ENCODE measurements around the gene TEC. TPM values are rescaled to one million over a fixed set of nuclear protein-coding genes. Genes with fewer than 3 reads are reported as not detected.

Gene TEC
- total RNA-seq, 1 donor from 2014 or later, result 1.8 TPM

DNA sequence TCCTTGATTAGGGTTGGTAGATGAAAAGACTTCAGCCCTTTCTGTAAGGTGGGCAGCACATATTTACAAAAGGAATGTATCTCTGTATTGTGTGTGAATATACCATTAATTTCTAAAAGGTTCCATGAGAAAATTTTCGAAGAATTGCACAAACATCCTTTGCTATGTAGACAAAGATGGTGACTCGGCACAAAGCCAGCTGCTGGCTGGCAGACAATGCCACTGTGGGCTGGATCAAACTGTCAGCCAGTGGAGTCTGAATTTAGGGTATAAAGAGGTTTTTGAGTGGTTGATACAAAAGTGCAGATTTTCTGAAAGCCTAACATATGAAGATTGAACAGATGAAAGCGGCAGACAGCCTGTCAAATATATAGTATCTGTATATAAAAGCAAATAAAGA is 129.9 kb downstream of the TEC start:
- Mint-ChIP-seq H3K27ac (no peak overlapping the region), H3K4me1 (ENCODE audit: unreplicated experiment) (no peaks in the 10 kb centered on the region), H3K27me3 (no peaks in the 10 kb centered on the region), H3K9me3 (peaks cover 4% of the 10 kb centered on the region), H3K4me3 (no peak overlapping the region), H3K36me3 (peaks cover 8% of the 10 kb centered on the region)
- TF ChIP-seq, protein P1, sequence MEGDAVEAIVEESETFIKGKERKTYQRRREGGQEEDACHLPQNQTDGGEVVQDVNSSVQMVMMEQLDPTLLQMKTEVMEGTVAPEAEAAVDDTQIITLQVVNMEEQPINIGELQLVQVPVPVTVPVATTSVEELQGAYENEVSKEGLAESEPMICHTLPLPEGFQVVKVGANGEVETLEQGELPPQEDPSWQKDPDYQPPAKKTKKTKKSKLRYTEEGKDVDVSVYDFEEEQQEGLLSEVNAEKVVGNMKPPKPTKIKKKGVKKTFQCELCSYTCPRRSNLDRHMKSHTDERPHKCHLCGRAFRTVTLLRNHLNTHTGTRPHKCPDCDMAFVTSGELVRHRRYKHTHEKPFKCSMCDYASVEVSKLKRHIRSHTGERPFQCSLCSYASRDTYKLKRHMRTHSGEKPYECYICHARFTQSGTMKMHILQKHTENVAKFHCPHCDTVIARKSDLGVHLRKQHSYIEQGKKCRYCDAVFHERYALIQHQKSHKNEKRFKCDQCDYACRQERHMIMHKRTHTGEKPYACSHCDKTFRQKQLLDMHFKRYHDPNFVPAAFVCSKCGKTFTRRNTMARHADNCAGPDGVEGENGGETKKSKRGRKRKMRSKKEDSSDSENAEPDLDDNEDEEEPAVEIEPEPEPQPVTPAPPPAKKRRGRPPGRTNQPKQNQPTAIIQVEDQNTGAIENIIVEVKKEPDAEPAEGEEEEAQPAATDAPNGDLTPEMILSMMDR (conservative IDR thresholded peaks at IDR 0.05), result no peak
- no peak for DNase-seq (ENCODE audit: extremely low spot score, unreplicated experiment)

DNA sequence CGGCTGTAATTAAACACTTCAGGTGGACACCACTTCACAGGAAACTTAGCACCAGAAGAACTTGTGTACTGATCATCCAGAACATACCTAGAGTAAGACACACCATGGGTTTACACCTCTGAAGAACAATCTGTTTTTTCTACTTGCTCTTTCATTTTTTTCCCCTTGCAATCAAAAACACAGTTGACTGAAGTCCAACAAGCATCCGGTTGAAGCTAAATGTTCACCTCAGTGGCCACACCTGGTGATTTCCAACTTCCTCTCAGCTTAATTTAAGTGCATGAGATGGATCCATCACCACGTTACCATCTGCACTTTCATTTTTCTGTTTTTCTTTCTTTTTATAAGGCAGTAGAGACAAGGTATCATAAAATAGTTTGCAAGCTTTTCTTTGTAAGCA is 130.7 kb downstream of the TEC start:
- H3K9me3 Mint-ChIP-seq, result peaks cover 4% of the 10 kb centered on the region
- TF ChIP-seq, protein P1 (conservative IDR thresholded peaks at IDR 0.05), result no peak
- H3K4me3 Mint-ChIP-seq, result no peak overlapping the region
- no peak for DNase-seq (ENCODE audit: extremely low spot score, unreplicated experiment)
- H3K27ac Mint-ChIP-seq, result no peak overlapping the region
- H3K4me1 Mint-ChIP-seq (ENCODE audit: unreplicated experiment), result peaks cover 3% of the 10 kb centered on the region
- H3K36me3 Mint-ChIP-seq, result peaks cover 8% of the 10 kb centered on the region
- no peaks in the 10 kb centered on the region for H3K27me3 Mint-ChIP-seq

DNA sequence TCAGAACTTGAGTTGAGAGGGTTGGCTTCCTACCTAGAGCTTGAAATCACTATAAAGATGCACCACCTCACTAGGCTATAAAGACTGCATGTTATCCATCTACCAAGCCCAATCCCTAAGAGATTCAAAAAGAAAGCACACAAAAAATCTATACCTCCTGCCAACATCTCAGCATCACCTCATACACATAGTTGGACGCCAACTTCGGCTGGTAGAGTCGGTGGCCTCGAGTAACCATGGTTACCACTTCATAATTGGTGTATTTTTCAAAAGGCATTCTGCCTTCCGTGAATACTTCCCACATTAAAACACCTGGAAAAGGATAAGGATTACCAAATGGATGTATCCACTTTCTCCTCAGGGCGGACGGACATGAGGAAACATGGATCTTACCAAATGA is 131.1 kb downstream of the TEC start:
- peaks cover 4% of the 10 kb centered on the region for H3K9me3 Mint-ChIP-seq
- DNase-seq (ENCODE audit: extremely low spot score, unreplicated experiment), result no peak
- peaks cover 8% of the 10 kb centered on the region for H3K36me3 Mint-ChIP-seq
- no peak overlapping the region for H3K4me3 Mint-ChIP-seq
- H3K27me3 Mint-ChIP-seq, result no peaks in the 10 kb centered on the region
- TF ChIP-seq, protein P1 (conservative IDR thresholded peaks at IDR 0.05), result no peak
- H3K4me1 Mint-ChIP-seq (ENCODE audit: unreplicated experiment), result peaks cover 6% of the 10 kb centered on the region
- no peak overlapping the region for H3K27ac Mint-ChIP-seq

DNA sequence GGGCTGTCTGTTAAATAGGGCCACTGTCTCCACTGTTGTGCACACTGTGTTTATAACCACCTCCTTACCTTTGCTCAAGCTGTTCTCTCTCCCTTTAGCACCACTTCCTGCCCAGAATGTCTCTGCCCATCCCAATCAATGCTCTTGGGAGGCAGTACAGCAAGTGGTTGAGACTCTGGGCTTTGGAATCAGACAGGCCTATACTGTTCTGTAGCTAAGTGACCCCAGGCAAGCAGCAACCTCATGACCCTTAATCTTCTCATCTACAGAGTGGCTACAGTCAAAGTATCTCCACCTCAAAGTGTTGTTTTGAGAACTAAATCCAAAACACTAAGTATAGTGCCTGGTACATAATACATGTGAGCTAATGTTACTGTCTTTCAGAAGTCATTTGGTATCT is 131.8 kb downstream of the TEC start:
- no peak overlapping the region for H3K4me3 Mint-ChIP-seq
- H3K4me1 Mint-ChIP-seq (ENCODE audit: unreplicated experiment), result peaks cover 6% of the 10 kb centered on the region
- TF ChIP-seq, protein P1 (conservative IDR thresholded peaks at IDR 0.05), result no peak
- no peaks in the 10 kb centered on the region for H3K27me3 Mint-ChIP-seq
- H3K36me3 Mint-ChIP-seq, result peaks cover 8% of the 10 kb centered on the region
- H3K9me3 Mint-ChIP-seq, result peaks cover 4% of the 10 kb centered on the region
- DNase-seq (ENCODE audit: extremely low spot score, unreplicated experiment), result no peak
- no peak overlapping the region for H3K27ac Mint-ChIP-seq

DNA sequence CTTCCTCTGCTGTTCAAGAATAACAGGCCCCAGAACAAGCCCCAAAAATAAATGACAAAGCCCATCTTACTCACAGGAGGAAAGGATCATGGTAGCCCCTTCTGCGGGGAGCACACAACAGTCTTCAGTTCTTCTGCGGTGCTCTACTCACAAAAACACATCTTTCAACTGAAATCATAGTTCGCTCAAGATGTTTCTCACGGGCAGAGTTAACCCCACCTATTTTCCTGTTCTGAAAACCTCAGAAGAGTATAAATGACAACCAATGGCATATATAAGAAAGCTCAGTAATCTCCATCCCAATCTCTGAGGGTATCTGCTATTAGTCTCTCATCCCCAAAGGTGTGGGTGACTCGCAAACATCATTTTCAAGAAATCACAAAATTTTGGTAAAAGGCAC is 135.6 kb downstream of the TEC start, which contains the start of gene TXK:
Gene TXK, minus strand, starts transcription at position 170 of the 400 bp plus-strand sequence. Its CDS starts 80 bp downstream, at position 90.
- peaks cover 4% of the 10 kb centered on the region for H3K9me3 Mint-ChIP-seq
- no peak for DNase-seq (ENCODE audit: extremely low spot score, unreplicated experiment)
- TF ChIP-seq, protein P1 (conservative IDR thresholded peaks at IDR 0.05), result no peak
- peaks cover 8% of the 10 kb centered on the region for H3K36me3 Mint-ChIP-seq
- H3K27ac Mint-ChIP-seq, result no peak within 1 kb of the TSS
- H3K27me3 Mint-ChIP-seq, result no peaks in the 10 kb centered on the region
- peaks cover 13% of the 10 kb centered on the region for H3K4me1 Mint-ChIP-seq (ENCODE audit: unreplicated experiment)
- H3K4me3 Mint-ChIP-seq, result no peak within 1 kb of the TSS

DNA sequence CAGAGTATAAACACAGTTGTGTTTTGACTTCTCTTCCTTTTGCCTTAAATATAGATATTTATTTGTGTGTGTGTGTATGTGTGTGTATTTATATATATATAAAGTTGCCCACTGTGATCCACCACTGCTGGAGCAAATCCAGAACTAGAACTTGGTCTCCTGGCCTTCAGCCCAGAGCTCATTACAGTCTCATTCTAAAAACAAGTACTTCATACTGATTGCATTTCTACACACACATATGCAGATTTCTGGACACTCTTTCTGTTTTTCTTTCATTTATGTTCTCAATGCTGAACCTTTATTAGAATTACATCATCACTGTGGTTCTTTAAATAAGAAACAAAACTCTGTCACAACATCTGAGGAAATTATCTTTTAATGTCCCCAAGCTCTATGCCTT is 136.0 kb downstream of the TEC start:
- no peak for DNase-seq (ENCODE audit: extremely low spot score, unreplicated experiment)
- H3K4me1 Mint-ChIP-seq (ENCODE audit: unreplicated experiment), result peaks cover 13% of the 10 kb centered on the region
- H3K4me3 Mint-ChIP-seq, result no peak overlapping the region
- no peaks in the 10 kb centered on the region for H3K27me3 Mint-ChIP-seq
- H3K27ac Mint-ChIP-seq, result no peak overlapping the region
- TF ChIP-seq, protein P1 (conservative IDR thresholded peaks at IDR 0.05), result no peak
- peaks cover 8% of the 10 kb centered on the region for H3K36me3 Mint-ChIP-seq
- H3K9me3 Mint-ChIP-seq, result peaks cover 4% of the 10 kb centered on the region

Measured in type B pancreatic cell (in vitro differentiated cells).